NOMO-1 treated with dmso at 0.1 percent for 144 hours (cell line): ENCODE data around the gene STARD3.

Source experiments
- DNase-seq: peaks from one replicate; lab custom pipeline; 2025; ENCODE audit not compliant: unreplicated experiment; lab: John Stamatoyannopoulos, UW

STARD3 gene

DNA sequence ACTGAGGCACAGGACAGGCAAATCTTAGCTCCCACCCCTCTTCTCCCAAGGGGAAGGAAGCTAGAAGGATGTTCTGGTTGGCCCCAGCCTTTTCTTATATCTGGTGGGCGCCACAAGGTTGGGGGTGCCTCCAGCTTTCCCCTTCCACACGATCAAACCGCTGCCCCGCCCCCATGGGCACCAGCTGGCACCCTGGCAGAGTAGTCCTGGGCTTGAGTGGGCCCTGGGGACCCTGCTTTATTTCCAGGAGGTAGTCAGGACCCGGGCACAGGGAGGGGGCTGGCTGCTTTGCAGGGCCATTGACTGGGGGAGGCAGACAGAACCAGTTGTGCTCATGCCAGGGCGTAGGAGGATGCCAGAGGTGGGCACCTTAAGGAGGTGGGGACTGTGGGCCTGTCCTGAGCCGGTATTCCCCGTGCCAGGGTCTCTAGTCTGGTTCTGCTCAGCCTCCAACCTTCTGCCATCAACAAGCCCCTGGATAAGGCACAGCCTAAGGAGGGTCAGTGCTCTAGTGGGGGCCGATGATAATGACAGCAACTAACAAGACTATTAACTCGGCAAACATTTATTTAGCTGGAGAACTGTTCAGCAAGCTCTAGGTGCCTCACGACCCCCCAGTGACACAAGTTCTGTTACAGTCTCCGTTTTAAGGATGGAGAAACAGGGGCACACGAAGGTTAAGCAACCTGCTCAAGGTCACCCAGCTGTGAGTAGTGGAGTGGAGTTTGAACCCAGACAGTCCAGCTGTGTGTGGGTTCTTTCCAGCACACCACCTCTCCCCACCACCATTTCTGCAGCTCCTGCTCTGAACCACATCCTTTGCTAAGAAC lies 17.8 kb upstream of the STARD3 start:
- DNase-seq: no peak

DNA sequence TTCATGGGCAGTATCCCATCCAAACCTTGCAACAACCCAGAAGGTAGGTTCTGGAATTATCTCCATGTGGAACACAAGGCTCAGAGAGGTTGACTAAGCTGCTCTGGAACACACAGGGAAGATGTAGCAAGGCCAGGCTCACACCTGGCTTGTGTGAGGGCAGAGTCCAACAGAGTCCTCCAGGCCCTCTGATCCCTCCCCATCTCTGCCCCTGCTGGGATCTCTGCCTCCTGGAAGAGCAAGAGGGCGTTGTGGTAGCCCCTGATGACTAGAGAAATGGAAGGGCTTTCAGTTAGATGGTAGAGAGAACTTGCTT lies 17.2 kb upstream of the STARD3 start:
- DNase-seq: no peak

DNA sequence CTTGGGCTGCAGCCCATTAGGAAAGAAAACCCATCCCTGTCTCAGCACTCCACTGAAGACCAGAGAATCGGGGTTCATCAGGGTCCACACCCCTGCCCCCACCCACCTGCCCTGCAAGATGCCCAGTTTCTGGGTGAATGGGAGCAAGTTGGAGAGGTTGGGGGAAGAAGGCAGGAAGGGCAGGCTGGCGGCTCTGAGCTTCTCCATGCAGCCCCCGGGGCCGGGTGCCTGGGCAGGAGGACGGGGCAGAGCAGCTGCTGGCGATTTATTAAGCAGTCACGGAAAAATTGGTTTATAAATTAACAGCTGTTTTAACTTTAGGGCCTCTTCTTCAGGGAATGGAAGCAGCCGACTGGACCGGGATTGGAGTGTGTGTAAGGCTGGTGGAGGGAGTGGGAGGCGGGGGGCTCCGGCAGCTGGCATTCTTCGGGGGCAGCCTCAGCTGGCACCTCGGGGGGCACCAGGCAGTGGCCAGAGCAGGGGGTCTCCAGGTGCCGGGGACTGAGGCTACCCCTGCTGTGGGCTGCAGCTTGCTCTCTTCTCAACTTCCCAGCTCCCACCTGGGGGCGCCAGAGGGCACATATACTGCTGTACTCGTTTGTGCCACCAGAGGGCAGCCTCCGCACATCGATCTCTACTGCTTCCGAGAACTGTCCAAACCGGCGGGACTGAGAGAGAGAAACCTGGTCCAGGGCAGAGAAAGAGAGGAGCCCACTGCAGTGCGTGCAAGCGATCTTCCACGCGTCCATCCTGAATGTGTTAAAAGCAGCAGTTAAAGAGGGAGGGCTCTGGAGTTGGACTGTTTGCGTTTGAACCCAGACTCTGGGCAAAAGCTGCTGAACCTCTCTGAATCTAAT lies 15.2 kb upstream of the STARD3 start:
- DNase-seq: peak; percentile 40

DNA sequence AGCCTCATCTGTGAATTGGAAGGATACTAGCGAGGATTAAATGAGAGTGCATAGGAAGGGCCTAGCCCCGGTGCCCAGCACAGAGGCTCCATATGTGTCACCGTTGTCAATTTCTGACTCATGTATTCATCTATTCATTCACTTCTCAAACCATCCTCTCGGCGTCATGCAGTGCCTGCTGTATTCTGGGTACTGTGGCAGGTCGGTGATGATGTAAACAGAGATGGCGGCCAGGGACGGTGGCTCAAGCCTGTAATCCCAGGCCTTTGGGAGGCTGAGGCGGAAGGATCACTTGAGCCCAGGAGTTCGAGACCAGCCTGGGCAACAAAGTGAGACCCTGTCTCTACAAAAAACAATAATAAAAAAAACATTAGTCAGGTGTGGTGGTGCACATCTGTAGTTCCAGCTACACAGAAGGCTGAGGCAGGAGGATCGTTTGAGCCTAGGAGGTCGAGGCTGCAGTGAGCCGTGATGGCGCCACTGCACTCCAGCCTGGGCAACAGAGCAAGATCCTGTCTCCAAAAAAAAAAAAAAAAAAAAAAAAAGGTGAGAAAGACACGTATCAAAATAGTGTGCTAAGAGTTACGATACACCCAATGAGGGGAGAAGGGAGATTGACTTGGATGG lies 14.5 kb upstream of the STARD3 start:
- no peak for DNase-seq

DNA sequence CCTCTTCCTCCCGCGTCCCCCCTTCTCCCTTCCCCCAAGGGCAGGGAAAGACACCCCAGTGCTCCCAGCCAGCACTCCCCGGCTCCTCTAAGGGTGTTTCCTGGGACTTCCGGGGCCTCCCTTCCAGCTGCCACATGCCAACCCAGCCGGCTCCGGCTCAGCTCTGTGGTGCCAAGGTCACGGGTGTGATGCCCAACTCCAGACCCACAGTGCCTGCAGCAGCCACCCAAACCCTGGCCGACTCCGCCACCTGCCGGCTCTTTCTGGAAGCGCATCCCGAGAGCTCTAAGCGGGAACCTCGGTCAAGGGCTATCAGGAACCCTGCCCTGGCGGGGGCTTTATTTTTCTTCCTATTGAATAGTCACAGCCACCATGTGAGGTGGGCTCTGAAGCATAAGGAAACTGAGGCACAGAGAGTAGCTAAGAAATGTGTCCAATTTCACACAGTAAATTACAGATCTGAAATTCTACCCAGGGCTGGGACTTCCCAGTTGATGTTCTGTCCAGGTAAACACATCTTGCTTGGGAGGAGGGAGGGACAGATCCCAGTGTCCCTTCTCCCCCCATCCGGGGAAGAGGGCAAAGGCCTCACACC lies 13.5 kb upstream of the STARD3 start:
- peak; percentile 60 for DNase-seq

DNA sequence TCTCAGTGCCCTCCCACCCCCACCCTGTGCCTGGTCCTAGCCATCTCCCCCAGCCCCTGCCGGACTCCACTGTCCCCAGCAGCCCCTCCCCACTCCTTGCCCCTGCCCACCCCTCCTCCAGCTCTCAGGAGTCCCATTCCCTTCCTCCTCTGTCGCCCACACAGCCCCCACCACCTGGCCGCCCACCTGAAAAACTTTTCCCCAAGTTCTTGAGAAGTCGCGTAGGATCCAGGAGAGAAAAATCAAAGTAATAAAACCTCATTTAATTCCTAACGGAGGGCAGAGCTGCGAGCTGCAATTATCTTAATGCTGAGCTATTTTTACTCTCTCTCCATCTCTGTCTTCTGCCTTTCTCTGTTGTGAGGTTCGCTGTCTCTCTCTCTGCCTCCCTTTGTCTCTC lies 12.6 kb upstream of the STARD3 start:
- no peak for DNase-seq

DNA sequence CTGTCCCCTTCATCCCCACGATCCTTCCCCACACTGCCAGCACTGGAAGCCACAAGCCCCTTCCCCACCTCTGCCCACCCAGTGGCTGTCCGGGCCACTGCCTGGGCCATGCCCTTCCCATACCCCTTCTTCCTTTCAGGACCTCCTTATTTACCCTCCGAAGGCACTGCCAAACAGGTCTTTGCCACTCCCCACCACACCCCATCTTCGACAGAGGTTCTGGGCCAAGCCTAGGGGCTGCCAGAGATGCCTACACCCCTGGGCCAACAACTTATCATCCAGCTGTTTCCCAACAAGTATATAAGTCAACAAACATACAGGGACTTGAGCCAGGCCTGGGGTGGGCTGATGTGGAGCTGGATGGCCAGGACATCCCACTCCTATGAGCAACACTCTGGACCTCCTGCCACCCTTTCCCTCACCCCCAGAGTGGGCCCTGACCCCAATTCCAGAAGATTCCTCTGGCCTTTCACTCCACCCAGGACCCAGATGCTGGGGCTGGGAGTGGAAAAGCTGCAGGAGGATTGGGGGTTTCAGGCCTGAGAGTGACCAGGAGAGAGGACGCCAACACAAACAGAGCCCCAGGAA lies 11.7 kb upstream of the STARD3 start:
- DNase-seq: no peak

DNA sequence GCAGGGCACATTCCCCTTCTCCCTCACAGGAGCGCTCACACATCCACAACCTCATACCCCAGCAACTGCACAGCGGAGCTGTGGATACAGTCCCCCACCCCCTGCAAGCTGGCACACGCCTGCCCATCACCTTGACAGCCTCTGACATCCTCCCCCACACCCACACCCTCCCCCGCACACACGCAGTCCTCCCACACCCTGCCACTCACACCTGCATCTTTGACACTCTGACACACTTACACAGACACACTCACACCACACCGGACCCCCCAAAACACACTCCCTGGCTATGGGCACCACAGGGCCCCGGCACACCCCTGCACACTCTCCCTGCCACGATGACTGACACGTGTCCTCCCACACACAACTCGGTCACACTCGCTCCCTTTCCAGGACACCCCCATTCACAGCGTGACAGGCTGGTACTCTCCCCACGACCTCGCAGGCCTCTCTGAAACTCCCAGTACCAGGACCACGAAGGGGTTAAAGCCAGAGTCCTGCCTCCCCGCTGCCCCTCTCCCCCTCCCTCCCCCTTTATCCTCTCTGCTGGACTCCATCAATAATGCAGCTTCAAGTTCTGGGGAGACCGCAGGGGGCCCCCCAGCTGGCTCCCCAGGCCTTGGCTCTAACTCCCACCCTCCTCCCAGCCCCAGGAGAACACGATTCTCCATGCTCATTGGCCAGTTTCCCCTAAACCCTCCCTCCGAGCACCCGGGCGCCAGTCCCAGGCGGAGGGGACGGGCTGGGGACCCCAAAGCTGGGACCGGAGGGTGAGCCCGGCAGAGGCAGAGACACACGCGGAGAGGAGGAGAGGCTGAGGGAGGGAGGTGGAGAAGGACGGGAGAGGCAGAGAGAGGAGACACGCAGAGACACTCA lies 10.5 kb upstream of the STARD3 start, which contains the start of gene PPP1R1B:
Gene PPP1R1B (plus strand): TSS at position 782 of the 876 bp plus-strand sequence. CDS start 441 bp downstream, outside the sequence.
- no peak for DNase-seq

DNA sequence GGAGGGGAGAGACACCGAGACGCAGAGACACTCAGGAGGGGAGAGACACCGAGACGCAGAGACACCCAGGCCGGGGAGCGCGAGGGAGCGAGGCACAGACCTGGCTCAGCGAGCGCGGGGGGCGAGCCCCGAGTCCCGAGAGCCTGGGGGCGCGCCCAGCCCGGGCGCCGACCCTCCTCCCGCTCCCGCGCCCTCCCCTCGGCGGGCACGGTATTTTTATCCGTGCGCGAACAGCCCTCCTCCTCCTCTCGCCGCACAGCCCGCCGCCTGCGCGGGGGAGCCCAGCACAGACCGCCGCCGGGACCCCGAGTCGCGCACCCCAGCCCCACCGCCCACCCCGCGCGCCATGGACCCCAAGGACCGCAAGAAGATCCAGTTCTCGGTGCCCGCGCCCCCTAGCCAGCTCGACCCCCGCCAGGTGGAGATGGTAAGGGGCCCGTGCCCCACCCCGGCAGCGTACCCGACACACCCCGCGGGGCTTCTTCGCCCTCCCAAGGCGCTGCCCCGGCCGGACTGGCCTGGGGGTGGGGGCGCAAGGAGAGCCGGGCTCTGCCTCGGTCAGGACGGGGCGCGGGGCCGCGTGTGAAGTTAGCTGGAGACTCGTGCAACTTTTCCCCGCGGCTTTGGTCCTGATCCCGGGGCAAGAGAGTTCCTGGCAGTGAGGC lies 9.8 kb upstream of the STARD3 start:
- no peak for DNase-seq

DNA sequence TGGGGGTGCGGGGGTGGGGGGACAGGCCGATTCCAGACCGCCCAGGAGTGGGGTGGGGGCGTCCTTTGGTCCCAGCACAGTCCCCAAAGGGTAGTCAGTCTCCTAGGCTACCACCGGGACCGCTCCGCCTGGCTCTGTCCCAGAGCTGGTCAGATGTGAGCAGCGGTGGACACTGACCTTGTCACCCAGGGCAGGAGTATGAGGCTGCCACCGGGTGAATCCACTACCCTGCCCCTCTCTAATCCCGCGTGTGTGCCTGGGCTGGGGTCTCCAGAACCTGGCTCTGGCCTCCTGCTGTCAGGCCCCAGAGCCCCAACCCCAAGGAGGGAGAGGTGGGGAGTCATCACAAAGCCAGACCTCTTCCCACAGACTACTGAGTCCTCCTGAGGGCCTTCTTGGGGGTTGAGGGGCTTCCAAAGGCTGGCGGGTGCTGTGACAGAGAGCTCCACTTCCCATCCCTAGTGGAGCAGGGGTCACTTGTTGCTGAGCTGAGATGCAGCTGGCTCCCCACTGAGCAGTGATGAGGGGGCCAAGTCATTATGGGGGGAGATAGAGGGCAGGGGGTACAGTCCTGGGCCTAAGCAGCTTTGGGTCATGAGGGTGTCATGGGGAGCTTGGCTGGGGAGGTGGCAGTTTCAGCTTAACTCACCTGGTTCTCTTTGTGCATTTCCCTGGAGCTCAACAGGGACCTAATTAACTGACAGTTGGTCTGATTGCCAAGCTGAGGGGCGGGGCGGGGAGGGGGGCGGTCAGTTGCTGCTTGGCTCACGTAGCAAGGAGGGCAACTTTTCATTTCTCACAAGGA lies 9.0 kb upstream of the STARD3 start:
- DNase-seq: no peak

DNA sequence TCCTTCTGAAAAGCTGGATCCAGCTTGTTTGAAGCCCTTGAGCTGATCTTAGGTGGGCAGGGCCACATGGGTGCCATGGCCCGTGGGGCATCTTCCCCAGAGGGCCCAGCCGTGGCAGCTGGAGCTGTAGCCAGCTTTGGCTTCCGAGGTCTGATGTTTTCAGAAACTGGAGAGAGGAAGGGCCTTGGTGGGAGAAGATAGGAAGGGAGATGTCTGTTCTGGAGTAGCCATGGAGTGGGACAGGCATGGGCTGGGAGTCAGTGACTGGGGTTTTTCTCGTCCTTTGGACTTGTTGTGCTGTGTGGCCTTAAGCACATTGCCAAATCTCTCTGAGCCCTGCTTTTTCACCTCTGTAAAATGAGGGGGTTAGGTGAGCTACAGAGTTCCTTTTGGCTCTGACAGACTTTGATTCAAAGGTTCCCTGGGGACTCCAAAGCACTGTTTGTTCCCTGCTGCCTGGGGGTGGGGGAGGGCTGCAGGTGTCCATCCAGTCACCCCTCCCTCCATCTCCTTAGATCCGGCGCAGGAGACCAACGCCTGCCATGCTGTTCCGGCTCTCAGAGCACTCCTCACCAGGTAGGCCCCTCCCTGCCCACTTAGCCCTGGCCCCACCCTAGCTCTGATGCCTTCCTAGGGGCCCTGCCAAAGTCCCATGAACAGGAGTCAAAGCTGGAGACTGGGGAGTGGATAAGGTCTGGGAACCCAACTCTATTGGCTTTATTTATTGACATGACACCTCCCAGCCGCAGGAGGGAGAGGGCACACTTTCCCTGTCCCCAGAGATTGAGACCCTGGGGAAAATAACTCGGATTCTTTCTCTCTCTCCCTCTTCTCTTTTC lies 8.1 kb upstream of the STARD3 start:
- DNase-seq: no peak

DNA sequence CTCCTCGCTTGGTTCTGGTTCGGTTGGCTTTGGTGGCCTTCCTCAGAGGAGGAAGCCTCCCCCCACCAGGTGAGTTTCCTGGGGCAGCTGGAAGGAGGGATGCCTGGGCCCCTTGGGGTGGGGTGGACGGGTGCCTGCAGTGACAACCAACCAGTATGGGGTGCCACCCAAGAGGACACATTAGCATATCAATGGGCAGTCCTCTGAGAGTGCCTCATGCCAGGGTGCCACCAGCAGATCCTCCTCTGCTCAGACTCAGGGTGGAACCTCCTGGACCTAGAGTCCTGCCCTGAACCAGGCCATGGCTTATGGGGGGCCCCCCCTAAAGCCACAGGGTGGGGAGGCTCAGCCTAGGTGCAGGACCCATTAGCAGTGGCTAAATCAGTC lies 7.5 kb upstream of the STARD3 start:
- no peak for DNase-seq

DNA sequence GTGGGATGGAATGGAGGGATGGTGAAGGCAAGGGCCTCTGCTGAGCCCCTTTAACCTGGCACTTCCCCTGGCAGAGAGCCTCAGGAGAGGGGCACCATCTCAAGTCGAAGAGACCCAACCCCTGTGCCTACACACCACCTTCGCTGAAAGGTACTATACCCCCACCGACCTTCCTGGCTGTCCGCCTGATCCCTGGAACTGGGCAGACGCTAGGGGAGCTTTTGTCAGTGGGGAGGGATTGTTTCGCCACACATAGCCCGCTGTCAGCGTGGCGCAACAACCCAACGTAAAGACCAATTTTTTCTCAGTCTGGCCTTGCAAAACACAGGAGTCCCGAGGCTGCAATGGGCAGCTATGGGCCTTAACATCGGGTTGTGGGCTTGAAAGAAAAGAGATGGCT lies 7.0 kb upstream of the STARD3 start:
- DNase-seq: peak; percentile 74

DNA sequence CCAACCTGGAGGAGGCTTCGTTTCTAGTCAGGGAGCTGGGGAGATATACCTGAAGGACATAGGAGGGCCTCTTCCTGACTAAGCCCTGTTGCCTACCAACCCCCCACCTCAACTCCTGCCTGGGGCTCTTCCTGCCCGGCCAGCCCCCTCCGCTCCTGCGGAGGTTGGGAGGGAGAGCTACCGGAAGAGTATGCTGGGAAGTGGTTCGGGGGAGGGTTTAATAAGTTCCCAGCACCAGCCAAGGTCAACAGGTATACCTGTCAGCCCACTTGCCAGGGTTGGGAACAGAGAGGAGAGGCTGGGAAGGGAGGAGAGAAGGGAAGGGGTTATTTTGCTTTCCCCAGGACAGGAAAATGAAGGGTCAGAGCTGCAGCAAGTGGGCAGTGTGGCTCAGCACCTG lies 5.5 kb upstream of the STARD3 start:
- DNase-seq: no peak

DNA sequence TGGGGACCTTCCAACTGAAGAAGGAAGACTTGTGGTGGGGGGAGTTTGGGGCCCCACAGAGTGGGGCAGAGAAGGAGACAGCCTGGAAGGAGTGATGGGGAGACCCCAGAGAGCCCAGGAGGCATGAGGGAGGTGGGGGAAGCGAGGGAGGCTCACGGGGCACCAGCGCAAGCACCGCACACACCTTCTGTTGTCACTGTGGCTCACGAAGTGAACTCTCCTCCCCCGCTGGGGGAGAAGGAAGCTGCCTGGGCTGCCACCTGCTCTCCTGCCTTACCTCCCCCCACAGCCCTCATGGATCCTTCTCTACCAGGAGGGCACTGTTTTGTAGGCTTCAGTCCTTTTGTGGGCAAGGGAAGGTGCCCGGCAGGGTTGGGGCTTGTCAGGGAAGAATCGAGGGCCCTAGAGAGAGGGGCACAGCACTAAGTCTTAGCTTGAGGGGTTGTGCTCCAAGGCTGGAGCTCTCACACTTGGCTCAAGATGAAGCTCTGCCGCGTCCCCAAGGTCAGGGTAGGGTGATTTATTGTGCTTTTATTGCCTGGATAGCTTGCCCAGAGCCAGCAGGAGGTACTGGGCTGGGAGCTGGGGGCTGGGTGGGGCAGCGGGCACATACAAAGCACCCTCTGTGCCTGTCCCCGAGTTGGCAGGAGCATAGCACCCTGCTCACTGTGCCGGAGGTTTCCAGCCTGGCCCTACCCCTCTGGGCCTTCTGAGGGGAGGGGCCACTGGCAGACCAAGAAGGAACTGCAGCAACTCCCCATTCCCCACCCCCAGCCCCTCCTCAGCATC lies 4.6 kb upstream of the STARD3 start:
- no peak for DNase-seq

DNA sequence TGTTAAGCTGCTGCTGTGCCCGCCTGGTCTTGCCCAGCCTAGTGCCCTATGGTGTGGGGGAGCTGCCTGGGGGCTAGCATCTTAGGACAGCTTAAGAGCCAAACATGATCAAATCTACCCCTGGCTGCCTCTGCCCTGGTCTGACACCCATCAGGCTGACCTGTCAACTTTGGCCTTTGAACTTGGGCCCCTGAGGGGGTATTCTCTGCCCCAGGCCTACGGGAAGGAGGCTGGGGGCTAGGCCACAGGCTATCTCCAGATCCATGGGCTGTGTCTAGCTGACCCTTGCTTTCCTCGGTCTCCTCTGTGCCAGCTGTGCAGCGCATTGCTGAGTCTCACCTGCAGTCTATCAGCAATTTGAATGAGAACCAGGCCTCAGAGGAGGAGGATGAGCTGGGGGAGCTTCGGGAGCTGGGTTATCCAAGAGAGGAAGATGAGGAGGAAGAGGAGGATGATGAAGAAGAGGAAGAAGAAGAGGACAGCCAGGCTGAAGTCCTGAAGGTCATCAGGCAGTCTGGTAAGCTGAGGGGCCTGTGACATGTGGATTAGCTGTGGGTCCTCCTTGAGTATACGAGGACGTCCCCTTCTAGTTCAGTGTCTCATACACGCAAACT lies 3.3 kb upstream of the STARD3 start:
- no peak for DNase-seq
